Activated naive CD8-positive, alpha-beta T cell treated with anti-CD3 and anti-CD28 coated beads for 36 hours (primary cell): ENCODE results near the gene SLC15A3. TPM values are rescaled to one million over a fixed set of nuclear protein-coding genes. Genes with fewer than 3 reads are reported as not detected.

Experiments
- DNase-seq: peaks from one replicate; pipeline ENCODE4 v3.0.0; 2021
- H3K27ac Mint-ChIP-seq: one replicate; pipeline ENCODE4 v1.8.0; 2022; ENCODE audit warnings: mild to moderate bottlenecking, moderate library complexity, mixed read lengths
- H3K27me3 Mint-ChIP-seq: one replicate; pipeline ENCODE4 v1.8.0; 2022; ENCODE audit warnings: mild to moderate bottlenecking, mixed read lengths
- H3K36me3 Mint-ChIP-seq: one replicate; pipeline ENCODE4 v1.8.0; 2021; ENCODE audit warnings: mild to moderate bottlenecking, mixed read lengths
- H3K4me1 Mint-ChIP-seq: one replicate; pipeline ENCODE4 v1.8.0; 2021; ENCODE audit warnings: mixed read lengths
- H3K4me3 Mint-ChIP-seq: one replicate; pipeline ENCODE4 v1.8.0; 2022; ENCODE audit warnings: mild to moderate bottlenecking, moderate library complexity, mixed read lengths
- H3K9me3 Mint-ChIP-seq: one replicate; pipeline ENCODE4 v1.8.0; 2022; ENCODE audit warnings: mixed read lengths
- total RNA-seq, 2 experiments: library from RNA; stranded (reverse); gene quantifications; one replicate each; pipeline ENCODE4 v1.2.3, GENCODE V29; 2021

Gene SLC15A3
- total RNA-seq, 2 experiments from 2014 or later, result 6.3 to 6.9 TPM

DNA sequence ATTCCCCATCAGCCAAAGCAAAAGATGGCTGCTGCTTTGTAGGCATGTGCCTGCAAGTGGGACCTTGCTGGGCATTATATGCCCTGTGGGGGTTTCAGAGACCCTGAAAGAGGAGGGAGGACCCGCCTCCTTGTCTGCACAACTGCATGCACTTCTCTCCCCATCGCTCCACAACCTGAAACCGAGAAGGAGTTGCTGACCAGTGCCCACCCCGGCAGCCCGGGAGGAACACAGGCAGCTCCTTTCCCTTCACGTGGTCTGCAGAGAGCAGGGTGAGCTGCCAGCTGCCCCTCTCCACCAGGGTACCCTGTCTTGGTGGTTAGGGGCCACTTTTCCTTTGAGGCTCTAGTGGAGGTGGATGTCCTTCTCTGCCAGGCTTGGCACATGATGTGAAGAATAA lies 29.1 kb downstream of the SLC15A3 start:
- Mint-ChIP-seq H3K4me3 (no peak overlapping the region), H3K27me3 (peaks cover 18% of the 10 kb centered on the region), H3K27ac (no peak overlapping the region), H3K9me3 (no peaks in the 10 kb centered on the region), H3K36me3 (peaks cover 33% of the 10 kb centered on the region), H3K4me1 (peaks cover 31% of the 10 kb centered on the region)
- DNase-seq, result no peak

DNA sequence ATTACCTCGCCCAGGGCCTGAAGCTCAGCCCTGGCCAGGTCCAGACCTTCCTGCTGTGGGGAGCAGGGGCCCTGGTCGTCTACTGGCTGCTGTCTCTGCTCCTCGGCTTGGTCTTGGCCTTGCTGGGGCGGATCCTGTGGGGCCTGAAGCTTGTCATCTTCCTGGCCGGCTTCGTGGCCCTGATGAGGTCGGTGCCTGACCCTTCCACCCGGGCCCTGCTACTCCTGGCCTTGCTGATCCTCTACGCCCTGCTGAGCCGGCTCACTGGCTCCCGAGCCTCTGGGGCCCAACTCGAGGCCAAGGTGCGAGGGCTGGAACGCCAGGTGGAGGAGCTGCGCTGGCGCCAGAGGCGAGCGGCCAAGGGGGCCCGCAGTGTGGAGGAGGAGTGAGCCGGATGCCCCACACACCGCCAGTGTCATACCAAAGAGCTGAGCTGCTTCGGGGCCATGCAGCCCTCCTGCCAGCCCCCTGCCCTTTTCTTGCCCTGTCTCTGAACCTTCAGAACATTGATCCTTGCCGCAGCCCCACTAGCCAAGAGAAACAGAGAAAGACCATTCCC lies 30.1 kb downstream of the SLC15A3 start:
- Mint-ChIP-seq H3K4me3 (no peak overlapping the region), H3K36me3 (peaks cover 39% of the 10 kb centered on the region), H3K27me3 (peaks cover 18% of the 10 kb centered on the region), H3K27ac (no peak overlapping the region), H3K4me1 (peaks cover 33% of the 10 kb centered on the region), H3K9me3 (no peaks in the 10 kb centered on the region)
- no peak for DNase-seq

DNA sequence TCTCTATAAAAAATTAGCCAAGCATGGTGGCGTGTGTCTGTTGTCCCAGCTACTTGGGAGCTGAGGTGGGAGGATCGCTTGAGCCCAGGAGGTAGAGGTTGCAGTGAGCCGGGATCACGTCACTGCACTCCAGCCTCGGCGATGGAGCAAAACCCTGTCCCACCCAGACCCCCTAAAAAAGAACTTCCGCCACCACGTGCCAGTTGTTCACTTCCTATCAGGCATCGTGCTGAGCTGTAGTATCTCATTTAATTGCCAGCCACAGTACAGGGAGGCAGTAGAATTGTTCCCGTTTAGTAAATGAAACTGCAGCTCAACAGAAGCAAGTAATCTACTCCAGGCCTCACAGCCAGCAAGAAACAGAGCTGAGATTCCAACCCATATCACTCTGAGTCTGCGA lies 30.7 kb downstream of the SLC15A3 start:
- peaks cover 18% of the 10 kb centered on the region for H3K27me3 Mint-ChIP-seq
- DNase-seq, result no peak
- no peak overlapping the region for H3K27ac Mint-ChIP-seq
- H3K36me3 Mint-ChIP-seq, result peaks cover 39% of the 10 kb centered on the region
- H3K4me3 Mint-ChIP-seq, result no peak overlapping the region
- H3K9me3 Mint-ChIP-seq, result no peaks in the 10 kb centered on the region
- H3K4me1 Mint-ChIP-seq, result peaks cover 37% of the 10 kb centered on the region

DNA sequence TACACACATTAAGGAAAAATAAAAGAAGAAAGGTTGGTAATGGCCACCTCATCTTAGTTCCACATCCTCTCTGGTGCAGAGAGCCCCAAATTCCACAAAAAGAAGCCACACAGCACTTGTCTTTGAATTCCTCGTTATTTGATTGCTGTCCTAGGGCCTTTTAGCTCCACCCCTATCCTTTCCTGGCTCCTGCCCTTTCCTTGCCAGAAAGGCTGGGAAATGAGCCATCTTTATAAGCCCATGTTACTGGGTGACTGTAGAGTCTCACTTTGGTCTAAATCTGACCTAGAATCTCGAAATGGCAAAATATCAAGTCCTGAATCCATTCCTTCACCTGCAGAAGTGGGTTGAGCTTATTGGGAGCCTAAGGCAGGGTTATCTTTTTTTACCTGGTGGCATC lies 32.0 kb downstream of the SLC15A3 start:
- no peak for DNase-seq
- Mint-ChIP-seq H3K4me3 (no peak overlapping the region), H3K9me3 (no peaks in the 10 kb centered on the region), H3K27ac (no peak overlapping the region), H3K27me3 (peaks cover 6% of the 10 kb centered on the region), H3K4me1 (peaks cover 34% of the 10 kb centered on the region), H3K36me3 (peaks cover 43% of the 10 kb centered on the region)

DNA sequence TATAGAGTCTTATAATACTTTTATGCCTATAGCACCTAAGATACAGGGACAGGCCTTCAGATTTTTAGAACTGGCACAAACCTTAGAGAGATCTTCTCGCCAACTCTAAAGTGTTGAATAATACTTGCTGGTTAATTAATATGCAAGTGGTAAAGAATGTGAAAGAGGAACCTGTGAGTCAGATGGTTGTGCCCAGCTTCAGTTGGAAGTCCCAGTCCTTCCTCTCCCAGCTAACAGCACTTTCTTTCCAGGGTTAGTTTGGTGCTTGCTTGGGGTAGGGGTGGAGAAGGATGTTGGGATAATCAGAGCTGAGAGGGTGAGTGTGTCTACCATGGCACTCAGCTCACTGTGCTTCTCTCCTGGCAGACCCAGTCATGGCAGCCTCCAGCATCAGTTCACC lies 32.7 kb downstream of the SLC15A3 start:
- no peaks in the 10 kb centered on the region for H3K9me3 Mint-ChIP-seq
- no peak for DNase-seq
- peaks cover 3% of the 10 kb centered on the region for H3K27me3 Mint-ChIP-seq
- no peak overlapping the region for H3K4me3 Mint-ChIP-seq
- H3K27ac Mint-ChIP-seq, result peak overlapping the region; percentile 52
- peaks cover 34% of the 10 kb centered on the region for H3K4me1 Mint-ChIP-seq
- H3K36me3 Mint-ChIP-seq, result peaks cover 43% of the 10 kb centered on the region

DNA sequence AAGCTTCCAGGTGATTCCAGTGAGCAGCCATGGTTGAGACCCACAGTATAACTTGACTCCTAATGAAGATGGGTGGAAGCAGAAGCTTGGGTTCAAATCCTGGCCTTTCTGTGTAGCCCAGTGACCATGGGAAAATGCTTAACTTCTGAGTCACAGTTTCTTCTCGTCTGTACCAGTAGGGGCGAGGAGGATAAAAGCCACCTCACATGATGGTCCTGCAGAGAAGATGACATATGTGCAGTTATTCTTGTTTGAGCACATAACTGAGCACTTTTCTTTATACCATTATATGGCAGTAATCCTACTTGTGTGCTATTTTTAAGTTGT lies 33.1 kb downstream of the SLC15A3 start:
- no peak for DNase-seq
- no peak overlapping the region for H3K27ac Mint-ChIP-seq
- H3K4me3 Mint-ChIP-seq, result no peak overlapping the region
- peaks cover 43% of the 10 kb centered on the region for H3K36me3 Mint-ChIP-seq
- peaks cover 31% of the 10 kb centered on the region for H3K4me1 Mint-ChIP-seq
- no peaks in the 10 kb centered on the region for H3K9me3 Mint-ChIP-seq
- H3K27me3 Mint-ChIP-seq, result peaks cover 3% of the 10 kb centered on the region

DNA sequence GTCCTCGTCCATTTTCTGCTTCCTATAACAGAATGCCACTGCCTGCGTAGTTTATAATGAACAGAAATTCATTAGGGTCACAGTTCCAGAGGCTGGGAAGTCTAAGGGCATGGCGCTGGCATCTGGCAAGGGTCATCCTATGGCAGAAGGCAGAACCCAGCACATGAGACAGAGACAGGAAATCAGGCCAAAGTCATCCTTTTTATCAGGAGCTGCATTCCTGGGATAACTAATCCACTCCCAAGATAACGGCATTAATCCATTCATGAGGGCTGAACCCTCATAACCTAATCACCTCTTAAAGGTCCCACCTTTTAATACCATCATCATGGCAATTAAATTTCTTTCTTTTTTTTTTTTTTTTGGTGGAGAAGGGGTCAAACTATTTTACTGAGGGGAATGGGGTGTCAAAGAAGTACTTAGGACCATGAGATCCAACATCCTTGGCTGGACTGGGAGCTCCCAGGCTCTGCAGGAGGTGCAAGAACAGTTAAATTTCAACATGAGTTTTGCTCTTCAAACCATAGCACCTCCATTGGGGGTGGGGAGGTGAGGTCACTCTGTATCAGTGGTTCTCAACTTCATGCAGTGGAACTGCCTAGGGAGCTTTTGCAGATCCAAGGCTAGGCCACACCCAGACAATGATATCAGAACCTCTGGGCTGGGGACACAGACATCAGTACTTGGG lies 33.6 kb downstream of the SLC15A3 start:
- Mint-ChIP-seq H3K27ac (no peak overlapping the region), H3K9me3 (no peaks in the 10 kb centered on the region), H3K36me3 (peaks cover 42% of the 10 kb centered on the region), H3K4me1 (peaks cover 33% of the 10 kb centered on the region), H3K4me3 (no peak overlapping the region), H3K27me3 (peaks cover 2% of the 10 kb centered on the region)
- no peak for DNase-seq

DNA sequence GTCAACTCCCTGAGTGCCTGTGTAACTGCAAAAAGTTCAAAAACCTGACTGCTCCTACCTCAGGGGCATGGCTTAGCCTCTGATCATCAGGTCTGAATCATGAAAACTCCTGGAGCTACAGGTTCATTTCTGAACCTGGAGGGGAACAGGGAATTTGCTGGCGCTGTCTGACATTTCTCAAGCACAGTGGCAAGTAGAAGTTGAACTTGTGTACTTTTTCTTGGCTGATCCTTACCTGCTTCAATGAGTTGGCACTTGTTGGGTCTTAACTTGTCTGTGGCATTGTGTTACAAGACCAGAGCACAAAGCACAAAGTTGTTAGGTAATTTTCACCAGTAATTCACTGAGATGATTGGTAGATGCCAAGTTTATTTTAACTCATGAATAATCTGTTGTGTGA lies 34.7 kb downstream of the SLC15A3 start:
- no peak overlapping the region for H3K27ac Mint-ChIP-seq
- H3K9me3 Mint-ChIP-seq, result no peaks in the 10 kb centered on the region
- no peak for DNase-seq
- H3K4me1 Mint-ChIP-seq, result peaks cover 43% of the 10 kb centered on the region
- no peak overlapping the region for H3K4me3 Mint-ChIP-seq
- H3K27me3 Mint-ChIP-seq, result no peaks in the 10 kb centered on the region
- peaks cover 36% of the 10 kb centered on the region for H3K36me3 Mint-ChIP-seq

DNA sequence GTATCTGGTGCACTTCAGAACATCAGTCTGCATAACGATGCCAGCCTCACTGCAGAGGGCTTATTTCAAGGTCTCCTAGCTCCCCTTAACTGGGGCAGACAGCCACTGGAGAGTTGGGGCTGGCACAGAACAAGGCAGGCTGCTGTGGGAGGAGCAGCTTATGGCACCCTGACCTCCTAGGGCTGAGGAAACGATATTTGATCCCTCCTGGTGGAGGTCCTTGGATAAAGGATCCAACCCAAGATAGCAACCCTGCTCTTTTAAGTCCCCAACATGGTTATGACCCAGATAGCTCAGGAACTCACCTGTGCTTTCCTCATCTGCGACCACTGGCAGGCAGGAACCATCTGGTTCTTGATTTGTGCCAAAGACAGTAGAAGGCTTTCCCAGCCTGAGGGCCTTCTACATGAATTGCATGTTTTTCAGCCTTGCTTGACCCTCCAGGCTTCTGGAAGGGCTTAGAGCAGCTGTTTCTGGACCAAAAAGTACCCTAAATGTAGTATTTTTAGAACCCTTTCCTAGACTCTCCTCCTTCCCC lies 35.2 kb downstream of the SLC15A3 start:
- Mint-ChIP-seq H3K36me3 (peaks cover 34% of the 10 kb centered on the region), H3K9me3 (no peaks in the 10 kb centered on the region), H3K27me3 (no peaks in the 10 kb centered on the region), H3K27ac (no peak overlapping the region), H3K4me3 (no peak overlapping the region), H3K4me1 (peaks cover 48% of the 10 kb centered on the region)
- no peak for DNase-seq

DNA sequence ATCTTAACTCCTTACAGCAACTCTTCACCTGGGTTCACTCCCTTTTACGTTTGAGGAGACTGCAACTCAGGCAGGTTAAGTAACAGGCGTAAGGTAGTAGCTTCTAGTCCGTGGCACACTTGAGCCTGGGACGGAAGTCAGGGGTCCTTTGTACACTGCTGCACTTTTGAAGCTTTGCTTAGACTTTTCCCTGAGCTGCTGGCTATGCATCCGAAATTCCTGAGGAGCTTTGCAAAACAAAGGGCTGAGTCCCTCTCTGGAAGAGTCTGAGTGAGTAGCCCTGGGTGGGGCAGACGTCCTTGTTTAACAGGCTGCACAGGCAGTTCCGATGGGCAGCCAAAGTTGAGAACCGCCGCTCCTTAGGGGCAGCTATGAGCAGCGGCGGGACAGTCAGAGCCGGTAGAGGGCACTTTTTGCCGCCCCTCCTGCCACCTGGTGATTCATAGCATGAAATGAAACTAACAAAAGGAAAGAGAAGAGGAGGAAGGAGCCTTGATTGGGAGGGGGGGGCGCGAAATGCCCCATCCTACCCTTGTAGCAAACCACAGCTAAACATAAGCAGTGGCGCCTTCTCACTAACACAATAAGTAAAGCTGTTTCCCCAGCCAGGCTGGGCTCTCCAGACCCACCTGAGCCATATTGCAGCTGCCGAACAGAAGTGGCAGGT lies 36.6 kb downstream of the SLC15A3 start:
- H3K4me1 Mint-ChIP-seq, result peaks cover 61% of the 10 kb centered on the region
- peak overlapping the region; percentile 93 for H3K27ac Mint-ChIP-seq

DNA sequence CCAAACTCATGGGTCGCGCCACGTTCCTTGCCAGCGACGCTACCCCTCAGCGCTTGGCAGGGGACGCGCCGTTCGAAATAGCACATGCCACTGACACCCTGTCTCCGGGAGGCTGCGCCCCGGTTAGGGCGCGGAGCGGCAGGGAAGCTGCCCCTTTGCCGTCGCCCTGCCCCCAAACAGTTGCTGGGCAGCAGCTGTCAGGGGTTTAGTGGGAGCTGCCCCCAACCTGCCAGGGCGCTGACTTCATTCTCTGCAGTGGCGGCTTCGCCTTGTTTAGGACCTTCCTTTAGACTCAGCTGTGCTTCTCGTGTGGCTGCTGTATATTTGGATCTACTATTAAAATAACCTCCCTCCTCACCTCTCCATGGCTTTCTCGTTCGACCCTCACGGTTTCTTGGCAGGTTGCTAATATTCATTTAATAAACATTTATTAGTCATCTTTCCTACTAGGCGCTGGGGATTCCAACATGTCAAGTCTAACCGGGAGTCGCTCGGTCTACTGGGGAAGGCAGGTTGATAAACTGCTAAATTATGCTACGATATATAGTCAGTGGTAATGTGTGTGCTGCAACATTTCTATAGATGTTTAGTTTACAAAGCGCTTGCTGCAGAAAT lies 37.2 kb downstream of the SLC15A3 start:
- H3K4me1 Mint-ChIP-seq, result peaks cover 66% of the 10 kb centered on the region
- H3K4me3 Mint-ChIP-seq, result peak overlapping the region; percentile 91
- peaks cover 14% of the 10 kb centered on the region for H3K36me3 Mint-ChIP-seq
- peak; percentile 62 for DNase-seq
- H3K9me3 Mint-ChIP-seq, result no peaks in the 10 kb centered on the region
- no peaks in the 10 kb centered on the region for H3K27me3 Mint-ChIP-seq
- peak overlapping the region; percentile 93 for H3K27ac Mint-ChIP-seq

More for the DNA sequence above, 36.6 kb downstream of the SLC15A3 start:
- H3K36me3 Mint-ChIP-seq, result peaks cover 21% of the 10 kb centered on the region
- peak; percentile 78 for DNase-seq
- no peaks in the 10 kb centered on the region for H3K27me3 Mint-ChIP-seq
- H3K9me3 Mint-ChIP-seq, result no peaks in the 10 kb centered on the region
- H3K4me3 Mint-ChIP-seq, result peak overlapping the region; percentile 91

DNA sequence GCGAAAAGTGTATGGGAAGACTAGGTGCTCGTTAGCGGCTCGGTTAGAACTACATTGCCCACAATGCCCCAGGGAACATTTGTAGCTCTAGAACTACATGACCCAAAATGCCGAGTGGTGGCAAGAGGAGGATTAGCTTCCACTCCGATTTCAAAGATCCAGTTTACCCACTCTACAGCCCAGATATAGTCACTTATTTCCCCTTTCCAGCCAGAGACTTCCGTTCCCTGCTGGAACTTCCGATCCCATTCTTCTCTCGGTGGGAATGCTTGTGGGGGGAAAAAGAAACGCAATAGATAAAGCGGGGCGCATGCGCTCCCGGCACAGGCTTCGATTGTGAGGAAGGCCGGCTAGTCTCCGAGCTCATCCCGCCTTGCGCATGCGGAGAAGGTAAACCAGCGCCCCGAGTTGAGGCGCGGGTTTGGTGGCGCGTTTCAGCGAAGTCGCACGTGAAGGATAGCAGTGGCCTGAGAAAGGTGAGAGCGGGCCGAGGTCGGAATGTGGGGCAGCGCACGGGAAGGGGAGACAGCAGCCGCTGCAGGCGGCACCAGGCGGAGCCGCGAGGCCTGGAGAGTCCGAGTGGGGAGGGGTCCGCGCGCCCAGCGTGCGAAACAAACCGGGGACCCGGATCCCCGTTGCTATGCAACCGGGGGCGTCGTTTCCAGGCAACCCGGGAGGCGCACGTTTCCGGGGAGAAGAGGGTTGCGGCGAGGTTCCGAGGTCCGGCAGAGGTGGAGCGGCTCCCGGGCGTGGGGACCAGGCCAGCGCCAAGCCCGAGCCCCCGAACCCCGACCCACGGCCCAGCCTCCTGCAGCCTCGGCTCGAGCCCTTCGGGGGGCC lies 38.0 kb downstream of the SLC15A3 start, which contains the start of gene TMEM109:
TMEM109 (plus strand) TSS at position 366 of the 840 bp plus-strand sequence. CDS start 5,536 bp downstream, outside the sequence.
- peak; percentile 89 for DNase-seq
- Mint-ChIP-seq H3K36me3 (peaks cover 10% of the 10 kb centered on the region), H3K9me3 (peaks cover 5% of the 10 kb centered on the region), H3K4me3 (peak within 1 kb of the TSS; percentile 91), H3K4me1 (peaks cover 59% of the 10 kb centered on the region), H3K27me3 (no peaks in the 10 kb centered on the region), H3K27ac (peak within 1 kb of the TSS; percentile 93)

DNA sequence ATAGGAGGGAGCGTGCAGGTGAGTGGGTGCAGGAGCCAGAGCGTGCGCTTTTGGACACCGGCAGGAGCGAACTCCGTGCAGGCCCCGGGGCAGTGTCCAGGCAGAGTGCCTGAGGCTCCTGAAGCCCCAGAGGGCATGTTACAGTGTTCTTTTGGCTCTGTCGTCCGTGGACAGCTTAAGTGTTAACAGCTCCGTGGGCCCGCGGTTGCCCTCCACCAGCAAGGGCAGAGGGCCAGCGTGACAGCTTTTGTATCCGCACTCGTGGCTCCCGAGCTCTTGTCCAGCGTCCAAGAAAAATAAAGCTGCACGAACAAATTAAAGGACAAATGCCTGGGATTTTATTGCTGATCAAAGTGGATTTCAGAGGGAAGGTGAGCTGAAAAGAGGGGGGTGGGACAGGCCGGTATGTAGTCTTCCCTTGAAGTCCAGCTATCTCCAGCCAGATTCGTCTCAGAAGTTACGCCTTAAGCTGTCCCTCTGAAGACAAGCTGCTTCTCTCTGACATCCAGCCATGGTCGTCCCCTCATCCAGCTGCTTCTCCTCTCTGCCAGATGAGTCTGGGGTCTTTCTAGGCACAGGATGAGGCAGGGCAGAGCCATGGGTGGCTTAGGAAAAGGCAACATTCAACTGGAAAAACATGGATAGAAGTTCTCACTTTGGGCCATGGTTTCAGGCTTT lies 39.0 kb downstream of the SLC15A3 start:
- H3K27ac Mint-ChIP-seq, result peak overlapping the region; percentile 93
- no peak for DNase-seq
- peaks cover 10% of the 10 kb centered on the region for H3K36me3 Mint-ChIP-seq
- peak overlapping the region; percentile 91 for H3K4me3 Mint-ChIP-seq
- no peaks in the 10 kb centered on the region for H3K27me3 Mint-ChIP-seq
- H3K9me3 Mint-ChIP-seq, result peaks cover 5% of the 10 kb centered on the region
- H3K4me1 Mint-ChIP-seq, result peaks cover 50% of the 10 kb centered on the region
